ACHN (cell line): ENCODE data around the gene LIME1.
A peak's percentile ranks its signal among the peaks of the same experiment; 100 is the strongest.

Source experiments
- DNase-seq: peaks from one replicate; pipeline ENCODE4 v3.0.0-alpha.2; 2015
- in situ Hi-C: cut with HindIII; loops from 2 replicates; pipeline ENCODE4 v1.10.0; 2017; ENCODE audit warnings: low sequenced_read_pairs, low pct_ligation_motif_present, low pct_unique_long_range_greater_than_20kb

The LIME1 gene

GRCh38 chr20:63734111-63734945 is 2.1 kb upstream of the LIME1 start:
- DNase-seq: no peak
- in situ Hi-C loops: no loop called here

DNA sequence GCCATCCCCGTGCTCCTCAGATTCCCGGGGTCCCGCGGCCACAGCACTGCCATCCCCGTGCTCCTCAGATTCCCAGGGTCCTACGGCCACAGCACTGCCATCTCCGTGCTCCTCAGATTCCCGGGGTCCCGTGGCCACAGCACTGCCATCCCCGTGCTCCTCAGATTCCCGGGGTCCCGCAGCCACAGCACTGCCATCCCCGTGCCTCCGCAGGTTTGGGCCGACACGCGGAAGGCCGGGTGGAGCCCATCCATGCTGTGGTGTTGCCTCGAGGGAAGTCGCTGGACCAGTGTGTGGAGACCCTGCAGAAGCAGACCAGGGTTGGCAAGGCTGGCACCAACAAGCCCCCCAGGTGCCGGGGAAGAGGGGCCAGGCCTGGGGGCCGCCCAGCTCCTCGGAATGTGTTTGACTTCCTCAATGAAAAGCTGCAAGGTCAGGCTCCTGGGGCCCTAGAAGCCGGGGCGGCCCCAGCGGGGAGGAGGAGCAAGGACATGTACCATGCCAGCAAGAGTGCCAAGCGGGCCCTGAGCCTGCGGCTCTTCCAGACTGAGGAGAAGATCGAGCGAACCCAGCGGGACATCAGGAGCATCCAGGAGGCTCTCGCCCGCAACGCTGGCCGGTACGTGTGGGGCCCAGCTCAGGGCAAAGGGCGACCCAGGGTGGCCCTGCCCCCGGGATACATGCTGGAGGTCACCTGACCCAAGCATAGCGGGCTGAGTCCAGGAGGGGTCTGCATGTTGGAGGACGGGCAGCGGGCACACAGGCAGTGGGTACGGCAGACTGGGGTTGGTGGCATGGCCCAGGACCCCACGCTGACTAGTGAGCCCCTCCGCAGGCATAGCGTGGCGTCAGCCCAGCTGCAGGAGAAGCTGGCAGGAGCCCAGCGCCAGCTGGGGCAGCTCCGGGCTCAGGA is 1.3 kb upstream of the LIME1 start:
- no peak for DNase-seq
- in situ Hi-C loops: no loop called here

- in situ Hi-C loops: no loop called here
- DNase-seq: no peak
Measured at GRCh38 chr20:63736893-63737694, 630 bp downstream of the LIME1 start.

GRCh38 chr20:63737695-63737944 is 1.2 kb downstream of the LIME1 start:
- no peak for DNase-seq
- in situ Hi-C loops: no loop called here

GRCh38 chr20:63737945-63738686 is 1.7 kb downstream of the LIME1 start:
- no peak for DNase-seq

DNA sequence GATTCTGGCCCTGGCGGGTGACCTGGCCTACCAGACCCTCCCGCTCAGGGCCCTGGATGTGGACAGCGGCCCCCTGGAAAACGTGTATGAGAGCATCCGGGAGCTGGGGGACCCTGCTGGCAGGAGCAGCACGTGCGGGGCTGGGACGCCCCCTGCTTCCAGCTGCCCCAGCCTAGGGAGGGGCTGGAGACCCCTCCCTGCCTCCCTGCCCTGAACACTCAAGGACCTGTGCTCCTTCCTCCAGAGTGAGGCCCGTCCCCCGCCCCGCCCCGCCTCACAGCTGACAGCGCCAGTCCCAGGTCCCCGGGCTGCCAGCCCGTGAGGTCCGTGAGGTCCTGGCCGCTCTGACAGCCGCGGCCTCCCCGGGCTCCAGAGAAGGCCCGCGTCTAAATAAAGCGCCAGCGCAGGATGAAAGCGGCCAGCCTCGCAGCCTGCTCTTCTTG is 2.2 kb downstream of the LIME1 start:
- DNase-seq: peak; percentile 8
- in situ Hi-C loops: no loop called here

More at GRCh38 chr20:63737945-63738686, 1.7 kb downstream of the LIME1 start:
- in situ Hi-C loops: no loop called here

DNA sequence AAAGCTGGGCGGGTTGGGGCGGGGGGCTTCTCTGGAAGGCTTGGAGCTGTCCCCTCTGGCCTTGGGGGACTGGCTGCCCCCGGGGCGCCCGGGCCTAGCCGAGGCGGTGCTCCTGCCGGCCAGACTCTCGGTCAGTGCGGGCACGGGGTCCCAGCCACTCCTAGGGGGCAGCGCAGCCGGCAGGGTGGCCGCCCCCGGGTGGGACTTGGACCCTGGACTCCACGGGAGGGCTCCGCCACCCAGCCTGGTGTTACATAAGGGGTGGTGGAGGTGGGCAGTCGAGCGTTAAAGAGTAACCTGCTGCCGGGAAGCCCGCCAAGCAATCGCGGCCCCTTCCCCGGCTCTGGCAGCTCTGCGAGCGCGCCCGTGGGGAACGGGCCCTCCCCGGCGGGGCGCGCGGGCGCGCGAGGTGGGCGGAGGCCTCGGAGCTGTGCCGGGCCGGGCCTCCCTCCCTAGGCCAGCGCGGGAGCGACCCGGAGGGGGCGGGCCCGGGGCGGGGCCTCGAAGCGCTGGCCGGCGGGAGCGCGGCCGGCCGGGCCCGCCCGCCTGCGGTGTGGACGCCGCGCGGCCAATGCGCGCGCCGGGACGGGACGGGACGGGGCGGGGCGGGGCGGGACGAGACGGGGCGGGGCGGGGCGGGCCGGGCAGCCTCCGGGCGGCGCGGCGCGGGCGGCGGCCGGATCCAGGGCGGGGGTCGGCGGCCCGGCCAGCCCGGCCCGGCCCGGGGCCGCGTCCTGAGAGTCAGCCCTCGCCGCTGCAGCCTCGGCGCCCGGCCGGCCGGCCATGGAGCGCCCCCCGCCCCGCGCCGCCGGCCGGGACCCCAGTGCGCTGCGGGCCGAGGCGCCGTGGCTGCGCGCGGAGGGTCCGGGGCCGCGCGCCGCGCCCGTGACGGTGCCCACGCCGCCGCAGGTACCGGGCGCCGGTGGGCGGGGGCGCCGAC is 2.9 kb downstream of the LIME1 start, which contains the start of gene SLC2A4RG:
Gene SLC2A4RG, plus strand, starts transcription at position 647 of the 940 bp plus-strand sequence. Its CDS starts 137 bp downstream, at position 784.
- peak; percentile 79 for DNase-seq
- in situ Hi-C loops: no loop called here

DNA sequence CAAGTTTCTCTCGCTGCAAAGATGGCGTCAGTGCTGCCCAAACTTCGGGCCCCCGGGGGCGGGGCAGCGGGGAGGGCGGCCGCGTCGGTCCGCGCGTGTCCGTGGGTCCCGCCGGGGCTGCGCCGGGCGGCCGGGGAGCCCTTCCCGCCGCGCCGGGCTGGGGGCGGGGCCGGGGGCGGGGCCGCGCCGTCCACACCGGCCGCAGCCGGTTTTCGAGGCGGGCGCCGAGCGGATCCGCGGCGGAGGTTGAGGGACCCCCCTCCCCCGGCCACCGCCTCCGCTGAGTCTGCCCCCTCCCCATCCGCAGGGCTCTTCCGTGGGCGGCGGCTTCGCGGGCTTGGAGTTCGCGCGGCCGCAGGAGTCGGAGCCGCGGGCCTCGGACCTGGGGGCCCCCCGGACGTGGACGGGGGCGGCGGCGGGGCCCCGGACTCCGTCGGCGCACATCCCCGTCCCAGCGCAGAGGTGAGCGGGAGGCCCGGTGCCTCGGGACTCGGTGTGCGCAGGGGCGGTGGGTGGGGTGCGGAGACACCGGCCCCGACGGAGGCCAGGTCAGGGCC is 3.7 kb downstream of the LIME1 start:
- in situ Hi-C loops: no loop called here
- peak; percentile 38 for DNase-seq

DNA sequence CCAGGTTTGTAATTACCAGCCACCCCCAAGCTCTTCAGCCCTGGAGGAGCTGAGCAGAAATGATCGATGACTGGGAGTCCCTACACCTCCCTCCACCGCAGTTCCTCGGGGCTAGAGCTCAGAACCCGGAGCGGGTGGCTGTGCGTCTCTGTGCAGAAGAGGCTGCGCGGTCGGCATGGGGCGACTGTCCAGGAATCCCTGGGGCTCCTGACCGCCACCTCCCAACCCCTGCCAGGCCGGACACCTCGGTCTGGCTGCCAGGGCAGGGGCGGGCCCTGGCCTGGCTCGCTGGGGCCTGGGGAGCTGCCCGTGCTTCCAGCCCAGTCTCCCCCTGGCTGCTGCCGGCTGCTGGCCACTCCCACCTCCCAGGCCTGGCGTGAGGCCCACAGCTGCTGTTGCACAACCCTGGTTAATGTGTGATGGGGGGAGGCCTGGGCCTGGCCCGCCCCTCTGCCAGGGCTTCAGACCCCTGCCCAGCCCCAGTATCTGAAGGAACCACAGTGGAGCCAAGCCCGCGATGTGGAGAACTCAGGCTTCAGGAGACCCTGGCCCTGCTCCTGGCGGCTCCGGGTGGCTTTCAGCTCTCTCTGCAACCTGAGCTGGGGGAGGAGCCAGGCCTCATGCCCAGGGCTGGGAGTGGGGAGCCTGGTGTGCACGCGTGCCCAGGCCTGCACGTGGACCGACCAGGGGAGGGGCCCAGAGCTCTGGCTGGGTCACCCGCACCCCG is 4.3 kb downstream of the LIME1 start:
- peak; percentile 84 for DNase-seq
- in situ Hi-C loops: no loop called here

DNA sequence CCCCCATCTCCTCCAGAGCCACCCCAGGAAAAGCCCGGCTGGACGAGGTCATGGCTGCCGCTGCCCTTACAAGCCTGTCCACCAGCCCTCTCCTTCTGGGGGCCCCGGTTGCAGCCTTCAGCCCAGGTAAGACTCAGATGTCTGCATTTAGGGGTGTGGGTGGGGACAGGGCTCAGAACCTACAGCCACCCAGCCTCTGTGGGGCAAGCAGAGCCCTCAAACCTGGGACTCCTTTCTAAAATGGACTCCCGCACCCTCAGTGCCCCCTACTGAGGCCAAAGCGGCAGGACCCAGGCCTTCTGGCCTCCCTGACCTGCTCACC is 4.9 kb downstream of the LIME1 start:
- in situ Hi-C loops: no loop called here
- DNase-seq: no peak

- in situ Hi-C loops: no loop called here
- DNase-seq: no peak
Measured at GRCh38 chr20:63741676-63742380, 5.4 kb downstream of the LIME1 start.

- no peak for DNase-seq
- in situ Hi-C loops: no loop called here
Measured at GRCh38 chr20:63742381-63743024, 6.0 kb downstream of the LIME1 start.

DNA sequence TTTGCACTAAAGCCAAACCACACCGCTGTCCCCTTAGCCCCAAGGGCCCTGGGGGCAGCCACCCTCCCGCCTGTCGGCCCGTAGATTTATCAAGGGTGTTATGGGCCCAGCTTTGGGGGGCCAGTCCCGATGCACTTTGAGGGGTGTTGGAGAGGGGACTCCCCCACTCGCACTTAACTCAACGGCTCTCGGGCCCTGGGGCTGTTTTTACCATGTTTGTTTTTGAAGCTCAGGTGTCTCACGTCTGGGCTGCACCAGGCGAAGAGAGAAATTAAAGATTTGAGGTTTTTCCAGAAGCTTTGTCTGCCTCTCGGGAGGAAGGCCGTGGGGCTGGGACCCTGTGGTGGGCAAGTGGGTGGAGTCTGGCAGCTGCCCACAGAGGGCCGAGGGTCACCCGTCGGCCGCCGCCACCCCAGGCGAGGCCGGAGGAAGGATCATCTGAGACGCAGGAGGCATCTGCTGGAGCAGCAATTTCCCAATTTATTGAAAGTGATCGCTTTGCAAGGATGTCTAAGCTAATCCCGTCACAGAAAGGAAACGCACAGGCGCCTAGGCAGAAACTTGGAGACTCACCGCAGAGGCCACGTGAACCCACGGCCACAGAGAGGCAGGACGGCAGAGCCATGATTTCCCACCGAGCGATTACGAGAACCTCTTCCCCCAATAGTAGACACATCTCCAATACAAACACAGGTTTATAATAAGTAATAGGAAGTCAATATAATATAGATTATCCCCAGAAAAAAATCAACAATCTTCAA is 6.9 kb downstream of the LIME1 start:
- DNase-seq: no peak
- in situ Hi-C loops: no loop called here

GRCh38 chr20:63744158-63744557 is 7.7 kb downstream of the LIME1 start:
- DNase-seq: no peak
- in situ Hi-C loops: no loop called here
